HG03280 (cell line): Measurements from ENCODE around the gene COPS3.
A peak's percentile ranks its signal among the peaks of the same experiment; 100 is the strongest.

ENCODE experiments used
- ATAC-seq: cut with Tn5 transposase; IDR thresholded peaks from one replicate; pipeline ENCODE4 v1.9.1; 2021; ENCODE audit warnings: mild to moderate bottlenecking, moderate library complexity; ENCODE audit not compliant: unreplicated experiment

The COPS3 gene

DNA sequence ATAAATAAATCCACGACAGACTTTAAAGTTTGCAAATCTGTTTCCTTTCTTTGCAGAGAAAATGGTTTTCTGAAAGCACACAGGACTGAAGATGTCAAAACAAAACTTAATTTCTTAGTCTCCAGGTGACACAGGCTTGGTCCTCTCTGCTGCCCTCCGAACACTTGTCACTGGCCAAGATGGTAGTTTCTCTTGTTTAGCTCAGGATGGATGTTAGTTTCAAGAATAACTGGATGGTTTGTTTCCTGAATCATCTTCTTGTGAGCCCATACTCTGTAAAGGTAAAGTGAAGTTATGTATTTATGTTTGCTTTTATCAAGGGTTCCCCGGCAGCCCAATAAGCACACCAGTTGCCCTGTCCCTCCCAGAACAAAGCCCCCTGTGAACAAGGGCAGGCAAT is 34.2 kb downstream of the COPS3 start:
- no peak for ATAC-seq

DNA sequence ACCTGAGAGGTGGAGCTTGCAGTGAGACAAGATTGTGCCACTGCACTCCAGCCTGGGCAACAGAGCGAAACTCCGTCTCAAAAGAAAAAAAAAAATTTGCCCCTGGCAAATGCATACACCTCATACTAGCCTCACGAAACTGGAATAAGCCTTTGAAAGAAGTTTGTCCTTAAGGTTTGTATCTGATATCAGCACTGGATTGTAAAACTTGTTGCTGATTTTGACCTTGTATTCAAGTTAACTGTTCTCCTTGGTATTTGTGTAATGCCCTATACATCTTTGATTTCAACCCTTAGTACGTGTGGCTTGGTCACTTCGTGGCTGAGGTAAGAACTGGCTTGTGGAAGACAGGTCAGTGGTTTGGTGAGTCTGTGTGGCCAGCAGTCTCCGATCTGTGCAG is 37.9 kb downstream of the COPS3 start:
- no peak for ATAC-seq

GRCh38 chr17:17242246-17242645 is 38.8 kb downstream of the COPS3 start:
- ATAC-seq, result no peak

- no peak for ATAC-seq
These were observed 39.4 kb downstream of the COPS3 start for GRCh38 chr17:17241656-17242055.

GRCh38 chr17:17239832-17240231 is 41.2 kb downstream of the COPS3 start:
- ATAC-seq, result no peak

DNA sequence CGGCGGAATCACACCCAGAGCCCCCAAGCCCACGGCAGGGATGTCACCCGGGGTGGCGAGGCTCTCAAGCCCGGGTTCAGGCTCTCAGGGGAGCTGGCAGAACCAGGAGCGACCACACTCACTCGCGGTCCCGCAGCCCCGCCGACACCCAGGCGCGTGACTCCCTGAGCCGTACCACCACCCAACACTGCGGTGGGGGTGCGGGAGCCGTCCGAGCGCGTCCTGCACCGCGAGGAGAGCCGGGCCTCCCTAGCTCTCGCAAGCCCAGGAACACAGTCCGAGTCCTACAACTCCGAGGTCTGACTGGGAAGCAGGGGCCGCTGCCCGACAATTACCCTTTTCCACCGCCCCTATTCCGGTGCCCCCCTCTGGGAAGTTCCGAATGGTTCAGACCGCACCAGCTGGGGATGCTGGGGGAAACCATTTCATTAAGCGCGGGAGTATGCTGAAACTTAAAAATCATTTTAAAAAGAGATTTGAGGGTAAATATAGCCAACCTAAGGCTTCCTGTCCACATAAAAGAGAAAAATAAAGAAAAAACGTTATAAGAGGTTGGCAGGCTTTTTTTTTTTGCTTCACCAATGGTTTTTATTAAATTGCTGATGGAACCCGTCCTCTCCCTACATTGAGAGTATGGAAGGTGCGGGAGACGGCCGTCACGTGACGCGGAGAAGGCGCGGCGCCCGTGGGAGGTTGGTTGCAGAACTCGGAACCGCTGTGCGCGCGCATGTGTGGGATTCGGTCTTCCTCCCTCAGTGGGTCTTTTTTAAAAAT is 43.8 kb downstream of the COPS3 start, which contains the start of gene FLCN:
Gene FLCN, minus strand, starts transcription at position 143 of the 774 bp plus-strand sequence. CDS start 9,031 bp downstream, outside the sequence.
- ATAC-seq, result peak; percentile 88

DNA sequence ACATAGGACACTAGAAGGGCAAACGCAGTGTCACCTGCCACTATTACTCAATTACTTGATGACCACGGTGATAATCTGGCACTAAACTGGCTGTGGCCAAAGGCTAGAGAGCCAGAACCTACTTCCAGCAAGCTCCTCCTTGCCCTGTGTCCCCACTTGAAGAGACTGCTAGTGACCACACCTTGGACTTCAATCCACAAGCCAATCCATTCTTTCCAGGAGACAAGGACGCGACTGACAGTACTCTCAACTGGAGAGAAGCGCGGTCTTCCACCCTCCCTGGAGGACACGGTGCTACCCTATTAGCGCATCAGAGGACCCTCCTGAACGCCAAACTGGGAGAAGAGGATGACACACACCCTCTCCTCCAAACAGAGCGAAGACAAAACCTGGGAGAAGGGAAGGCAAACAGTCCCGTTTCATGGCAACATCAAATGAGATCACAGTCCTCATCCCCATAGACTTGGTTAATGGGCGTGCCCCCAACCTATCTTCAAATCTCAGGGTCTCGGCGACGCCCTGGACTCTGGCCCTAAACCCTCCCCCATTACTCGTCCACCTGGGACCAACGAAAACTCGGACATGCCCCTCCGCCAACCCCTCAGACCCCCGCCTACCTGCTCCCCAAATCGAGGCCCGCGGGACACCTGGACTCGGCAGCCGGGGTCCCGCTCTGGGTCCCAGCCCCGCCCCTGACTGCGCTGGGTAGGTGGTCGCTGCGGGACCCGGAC is 44.6 kb downstream of the COPS3 start:
- ATAC-seq, result peak; percentile 13

- ATAC-seq, result no peak
These were observed 45.6 kb downstream of the COPS3 start for GRCh38 chr17:17235212-17236174.

GRCh38 chr17:17232303-17232621 is 48.8 kb downstream of the COPS3 start:
- ATAC-seq, result no peak

DNA sequence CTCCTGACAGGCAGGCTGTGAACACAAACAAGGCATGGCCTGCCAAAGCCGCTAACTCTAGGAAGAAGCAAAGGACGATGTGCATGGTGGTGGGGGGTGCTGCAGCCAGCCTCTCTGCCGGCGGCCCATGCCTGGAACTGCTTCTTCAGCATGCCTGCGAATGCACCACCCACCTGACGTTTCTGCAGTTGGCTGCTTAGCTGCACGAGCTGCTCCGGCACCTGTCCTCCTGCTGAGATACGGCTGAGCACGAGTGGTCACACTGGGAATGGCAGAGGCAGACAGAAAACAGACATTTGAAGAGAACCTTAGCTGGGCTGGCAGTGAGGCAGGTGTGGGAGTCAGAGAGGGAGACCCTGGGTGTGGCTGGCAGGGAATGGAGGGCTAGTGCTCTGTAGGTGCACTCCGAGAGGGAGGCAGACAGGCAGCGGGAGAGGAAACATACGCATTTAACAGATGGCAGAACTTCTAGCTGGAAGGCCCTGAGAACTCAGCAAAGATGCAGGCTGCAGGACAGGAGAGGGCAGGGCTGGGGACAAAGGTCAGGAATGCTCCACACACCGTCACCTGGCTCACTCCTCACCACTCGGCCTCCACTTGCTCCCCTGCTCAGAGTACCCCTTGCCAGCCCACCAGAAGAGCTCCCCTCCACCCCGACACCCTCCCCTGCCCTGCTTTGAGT is 49.3 kb downstream of the COPS3 start:
- ATAC-seq, result no peak

DNA sequence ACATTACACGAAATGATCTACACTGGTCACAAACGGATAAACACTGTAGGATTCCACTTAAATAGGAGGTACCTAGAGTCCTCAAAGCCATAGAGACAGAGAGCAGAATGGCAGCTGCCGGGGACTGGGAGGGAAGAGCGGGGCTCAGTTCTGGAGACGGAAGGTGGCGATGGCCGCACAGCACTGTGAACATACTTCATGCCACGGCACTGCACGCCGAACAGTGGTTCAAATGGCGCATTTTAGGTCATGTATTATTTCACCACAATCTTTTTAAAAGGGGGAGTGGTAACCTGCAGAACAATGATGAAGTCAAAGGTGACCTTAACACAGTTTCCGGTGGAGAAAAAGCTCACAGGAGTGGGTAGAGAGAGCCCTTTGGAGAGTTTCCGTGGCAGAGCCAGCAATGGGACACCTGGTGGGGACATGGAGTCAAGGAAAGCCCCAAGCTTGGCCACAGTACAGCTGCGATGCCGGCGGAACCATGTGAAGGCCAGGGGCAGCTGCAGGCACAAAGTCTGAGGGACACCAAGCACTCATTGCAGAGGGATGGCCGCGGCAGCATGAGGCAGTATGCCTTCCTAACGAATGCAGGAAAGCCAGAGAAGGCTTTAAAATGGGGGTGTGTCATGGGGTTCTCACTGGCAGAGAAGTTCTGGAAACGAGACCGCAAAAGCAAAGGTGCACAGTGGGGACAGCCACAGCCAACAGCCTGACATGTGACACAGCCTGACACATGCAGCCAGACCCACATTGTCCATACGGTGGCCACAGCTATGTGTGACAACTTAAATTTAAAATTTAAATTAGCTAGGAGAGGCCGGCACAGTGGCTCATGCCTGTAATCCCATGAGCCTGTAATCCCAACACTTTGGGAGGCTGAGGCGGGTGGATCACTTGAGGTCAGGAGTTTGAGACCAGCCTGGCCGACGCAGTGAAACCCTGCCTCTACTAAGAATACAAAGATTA is 51.3 kb downstream of the COPS3 start:
- no peak for ATAC-seq

DNA sequence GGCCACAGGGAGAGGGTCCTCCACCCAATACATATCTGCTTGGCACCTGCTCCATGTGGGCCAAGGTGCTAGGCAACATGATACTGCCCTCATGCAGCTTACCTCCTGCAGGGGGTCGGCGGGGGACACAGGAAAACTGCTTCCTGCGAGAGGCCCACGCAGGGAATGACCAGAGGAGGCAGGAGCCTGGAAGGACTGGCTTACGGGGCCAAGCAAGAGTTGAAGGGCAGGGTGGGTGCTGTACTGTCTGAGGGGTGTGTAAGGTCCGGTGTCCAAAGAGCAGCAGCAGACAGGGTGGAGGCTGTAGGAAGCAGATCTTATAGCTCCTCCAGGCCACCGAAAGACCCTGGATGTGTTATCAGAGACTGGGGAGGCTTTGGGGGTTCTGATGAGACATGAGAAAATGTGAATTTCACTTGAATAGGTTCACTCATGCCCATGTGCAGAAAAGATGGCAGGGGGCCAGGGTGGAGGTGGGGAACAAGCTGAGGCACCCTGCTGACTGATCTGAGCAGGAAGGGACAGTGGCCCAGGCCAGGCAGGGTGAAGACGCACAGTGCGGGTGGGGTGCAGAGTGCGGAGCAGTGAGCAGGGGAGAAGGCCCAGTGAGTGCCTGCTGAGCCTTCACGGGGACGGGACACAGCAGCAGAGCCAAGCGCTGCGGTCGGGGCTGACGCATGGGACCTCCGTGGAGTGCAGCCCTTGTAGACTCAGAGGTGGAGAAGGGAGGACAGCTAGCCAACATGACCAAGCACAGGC is 52.3 kb downstream of the COPS3 start:
- ATAC-seq, result no peak

GRCh38 chr17:17227608-17228520 is 53.2 kb downstream of the COPS3 start:
- ATAC-seq, result no peak

- no peak for ATAC-seq
These were observed 54.4 kb downstream of the COPS3 start for GRCh38 chr17:17226451-17227265.

GRCh38 chr17:17225901-17226300 is 55.1 kb downstream of the COPS3 start:
- no peak for ATAC-seq

DNA sequence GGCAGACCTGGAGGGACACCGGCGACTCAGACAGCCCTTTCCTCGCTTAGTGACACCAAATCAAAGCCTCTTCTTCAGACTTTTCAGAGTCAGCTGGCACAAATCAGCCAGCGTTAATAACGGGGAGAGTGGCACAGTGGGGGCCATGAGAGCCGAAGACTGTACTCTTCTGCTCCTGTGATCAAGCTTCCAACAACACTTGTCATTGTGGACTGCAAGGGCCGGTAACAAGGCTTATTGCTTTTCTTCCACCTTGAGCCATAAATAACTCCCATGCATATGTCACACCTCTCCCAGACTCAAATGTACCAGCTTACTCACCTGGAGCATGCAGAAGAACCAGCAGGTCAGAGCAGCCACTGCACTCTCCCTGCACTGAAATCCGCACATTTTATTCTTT is 56.9 kb downstream of the COPS3 start:
- no peak for ATAC-seq

DNA sequence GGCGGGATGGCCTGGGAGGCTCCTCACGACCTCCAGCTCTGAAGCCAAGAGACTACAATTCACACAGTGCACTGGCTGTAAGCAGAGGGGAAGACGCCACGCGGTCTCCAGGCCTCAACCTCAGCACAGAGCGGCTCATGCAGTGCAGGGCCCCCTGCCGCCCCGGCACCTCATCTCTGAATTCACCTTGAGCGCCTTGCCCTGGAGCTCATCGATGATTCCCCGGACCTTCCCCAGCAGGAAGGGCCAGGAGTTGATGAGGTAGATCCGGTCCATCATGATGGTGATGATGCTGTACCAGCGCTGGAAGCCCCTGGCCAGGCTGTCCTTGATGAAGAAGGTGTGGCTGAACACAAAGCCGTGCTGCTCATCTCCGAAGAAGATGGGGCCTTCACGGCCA is 57.3 kb downstream of the COPS3 start:
- no peak for ATAC-seq
